Ovary (tissue), 9 donors: ENCODE measurements around the gene DMBX1. TPM values are rescaled to one million over a fixed set of nuclear protein-coding genes. Genes with fewer than 3 reads are reported as not detected.

Experiments used
- DNase-seq, 5 donors: peaks; one replicate each; pipeline ENCODE4 v3.0.0-alpha.2; 2019 to 2020
- H3K27ac ChIP-seq, 2 donors: fragments of 200-600 bp; one replicate each; pipeline versions ENCODE4 v1.5.1 to v1.8.0; 2019 to 2022
- H3K27me3 ChIP-seq: fragments of 200-600 bp; one replicate; pipeline ENCODE4 v1.8.0; 2022
- H3K36me3 ChIP-seq: fragments of 200-600 bp; sonication (generic); one replicate; pipeline ENCODE4 v1.5.1; 2019
- H3K4me1 ChIP-seq: one replicate; pipeline ENCODE4 v1.8.1; 2013; ENCODE audit warnings: mild to moderate bottlenecking, moderate library complexity; ENCODE audit not compliant: insufficient read depth
- H3K4me3 ChIP-seq: fragments of 200-600 bp; sonication (generic); one replicate; pipeline ENCODE4 v1.5.1; 2017
- H3K9me3 ChIP-seq, 2 donors: fragments of 200-600 bp in 1 of 2; sonication (generic) in 1 of 2; one replicate each; pipeline versions ENCODE4 v1.5.1 to v1.8.1; 2013 to 2019; ENCODE audit warnings: mild to moderate bottlenecking in 1 of 2, moderate library complexity in 1 of 2
- CTCF ChIP-seq, 3 donors: fragments of 450-650 bp in 2 of 3; fragments of 200-600 bp in 1 of 3; IDR thresholded peaks; one replicate each; pipeline versions ENCODE4 v1.5.1 to v1.8.0; 2016 to 2022; ENCODE audit warnings: antibody characterized with exemption in 3 of 3, mild to moderate bottlenecking in 1 of 3
- EP300 ChIP-seq: sonication (generic); formaldehyde crosslinking; IDR thresholded peaks from one replicate; pipeline ENCODE4 v1.6.1; 2017; ENCODE audit warnings: antibody characterized with exemption
- POLR2A ChIP-seq: fragments of 450-650 bp; IDR thresholded peaks from one replicate; pipeline ENCODE4 v1.6.1; 2017; ENCODE audit warnings: antibody characterized with exemption, mild to moderate bottlenecking, moderate library complexity
- WGBS, 3 donors: extraction: QIAGEN DNeasy Blood & Tissue Kit in 1 of 3; methylation state at CpG; one replicate each; pipeline versions ENCODE4 v1.1.5 to v1.1.7; 2013 to 2017; 5-methylcytosine and 5-hydroxymethylcytosine counted together
- intact Hi-C, 4 donors: fragments of 100-400 bp; cut with DNase I; formaldehyde crosslinking; loops; one replicate each; pipeline versions ENCODE4 v1.11.0 to v1.15.1; 2022 to 2023
- polyA plus RNA-seq, 2 donors: library from polyadenylated mRNA; stranded (reverse); fragments of 200-250 nt in 1 of 2; fragments of 350-450 nt in 1 of 2; fragmentation: Illumina TruSeq in 1 of 2; extraction: RNeasy Lipid Tissue Mini Kit (QIAGEN cat#74804) in 1 of 2; gene quantifications; one replicate each; pipeline ENCODE4 v1.2.3, GENCODE V29; 2013 to 2014
- total RNA-seq, 7 donors: library from RNA; depleted of rRNA in 2 of 7; stranded (reverse); fragments of >200 nt in 2 of 7; fragmentation: NEBNext Ultra II Directional in 3 of 7; extraction: Animal tissue kit (Norgen Biotek cat#: 25700) in 3 of 7; gene quantifications; one replicate each; pipeline versions ENCODE4 v1.1.0 to v1.2.4, GENCODE V29; 2016 to 2023
- donor health status: DM: no; HTN: no; CAD: no; lungs with moderate emphysema.
- donor health status: DM: no; HTN: no; CAD: no.
- donor health status: Bipolar disorder and iron deficiency.
- donor health status: DM: yes; HTN: yes; CAD: no.
- donor health status: DM: no; HTN: no; CAD: no.
- donor health status: DM: yes; HTN: yes; CAD: no.

The DMBX1 gene
- total and polyA plus RNA-seq, 9 donors = not detected

- intact Hi-C loops = loop anchor here in 2 of 4 donors (2.0 to 5.0 kb wide), 3 partner anchors 48 to 246 kb away; no protein-coding TSS in a partner anchor
- 72 to 80% (median 73%) methylated on average over 8 of the region's 8 CpGs for WGBS, 3 donors
- no peaks in the 10 kb centered on the region for H3K4me1 ChIP-seq
Measured at GRCh38 chr1:46478721-46479485, 10.7 kb upstream of the DMBX1 start.

GRCh38 chr1:46479744-46480350 is 9.8 kb upstream of the DMBX1 start:
- H3K4me1 ChIP-seq = no peaks in the 10 kb centered on the region
- no peak for DNase-seq
- no peaks in the 10 kb centered on the region for H3K27me3 ChIP-seq
- WGBS, 3 donors = 46 to 57% (median 47%) methylated on average over 17 of the region's 17 CpGs
- H3K27ac ChIP-seq = no peak overlapping the region
- no peaks in the 10 kb centered on the region for H3K36me3 ChIP-seq
- intact Hi-C loops = loop anchor here in 2 of 4 donors (2.0 to 5.0 kb wide), 3 partner anchors 47 to 245 kb away; no protein-coding TSS in a partner anchor
- no peaks in the 10 kb centered on the region for H3K9me3 ChIP-seq
- TF ChIP-seq POLR2A (no peak), CTCF (IDR thresholded peaks at IDR 0.05) (no peak), EP300 (no peak)
- H3K4me3 ChIP-seq = no peak overlapping the region

More at GRCh38 chr1:46478721-46479485, 10.7 kb upstream of the DMBX1 start:
- H3K27me3 ChIP-seq = no peaks in the 10 kb centered on the region
- no peaks in the 10 kb centered on the region for H3K9me3 ChIP-seq
- DNase-seq = no peak
- no peak overlapping the region for H3K4me3 ChIP-seq
- no peak overlapping the region for H3K27ac ChIP-seq
- no peaks in the 10 kb centered on the region for H3K36me3 ChIP-seq
- TF ChIP-seq CTCF (IDR thresholded peaks at IDR 0.05) (no peak), POLR2A (no peak), EP300 (no peak)

GRCh38 chr1:46480959-46481646 is 8.5 kb upstream of the DMBX1 start:
- intact Hi-C loops = no loop called here
- Histone ChIP-seq H3K4me3 (no peak overlapping the region), H3K27me3 (no peaks in the 10 kb centered on the region), H3K27ac (no peak overlapping the region), H3K36me3 (no peaks in the 10 kb centered on the region), H3K9me3 (no peaks in the 10 kb centered on the region), H3K4me1 (no peaks in the 10 kb centered on the region)
- peak in 3 of 5 donors; percentile 18 to 57 (median 39) for DNase-seq
- no peak for TF ChIP-seq POLR2A
- no peak for TF ChIP-seq CTCF (IDR thresholded peaks at IDR 0.05)
- no peak for TF ChIP-seq EP300
- 21 to 29% (median 26%) methylated on average over 7 of the region's 7 CpGs for whole genome bisulfite sequencing, 3 donors

- Histone ChIP-seq H3K4me3 (no peak overlapping the region), H3K27ac (no peak overlapping the region), H3K4me1 (no peaks in the 10 kb centered on the region), H3K36me3 (no peaks in the 10 kb centered on the region), H3K9me3 (no peaks in the 10 kb centered on the region), H3K27me3 (peaks cover 2% of the 10 kb centered on the region)
- intact Hi-C loops = no loop called here
- no peak for DNase-seq
- 51 to 54% (median 52%) methylated on average over 4 of the region's 4 CpGs for WGBS, 3 donors
- TF ChIP-seq EP300 (no peak), POLR2A (no peak), CTCF (IDR thresholded peaks at IDR 0.05) (no peak)
Measured at GRCh38 chr1:46481961-46482360, 7.7 kb upstream of the DMBX1 start.
